Measurements from ENCODE around the gene NCBP2L.

DNA sequence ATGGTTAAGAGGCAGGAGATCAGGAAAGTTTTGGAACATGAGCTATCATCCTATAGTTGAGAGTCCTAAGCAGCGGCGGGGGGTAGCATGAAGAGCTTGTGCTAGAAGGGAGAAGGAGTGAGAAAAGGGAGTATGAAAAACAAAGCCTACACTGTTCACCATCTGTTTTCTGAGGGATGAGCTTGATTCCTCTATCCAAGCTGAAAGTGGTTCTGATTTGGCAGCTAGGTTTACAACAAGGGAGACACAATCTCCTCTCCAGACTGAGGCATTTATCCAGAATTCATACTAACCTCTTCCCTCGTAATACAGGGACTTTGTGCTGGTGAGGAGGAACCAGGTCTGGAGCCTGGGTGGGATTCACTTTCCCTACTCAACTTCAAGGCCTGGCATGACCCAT is 25.5 kb upstream of the NCBP2L start:
- TF ChIP-seq CTCF (IDR thresholded peaks at IDR 0.05; ENCODE audit: low read length) (no peak), EZH2 (IDR thresholded peaks at IDR 0.05; ENCODE audit: borderline replicate concordance, low read length) (no peak)

Measured in OCI-LY1 (cell line).